Measurements from ENCODE around the gene CDT1.
"Not testable (repeated sequence)": the region's sequence is repeated elsewhere in the genome, so short reads cannot be mapped to it uniquely, and the experiment has no call there.

The CDT1 gene

GRCh38 chr16:88820385-88821025 lies 16.9 kb downstream of the CDT1 start:
- Histone ChIP-seq H2BK120ac (ENCODE audit: low read depth, low read length) (no peak overlapping the region), H3K79me1 (ENCODE audit: low read length) (no peaks in the 10 kb centered on the region), H3K4ac (ENCODE audit: low read depth, low read length) (no peak overlapping the region), H3K4me3 (ENCODE audit: low read length) (no peak overlapping the region), H3K18ac (ENCODE audit: low read length) (no peak overlapping the region), H3K56ac (ENCODE audit: low read length) (no peak overlapping the region), H3K27me3 (ENCODE audit: insufficient read depth, low read length, poor library complexity) (no peaks in the 10 kb centered on the region), H4K5ac (ENCODE audit: low read length) (no peak overlapping the region), H3K36me3 (ENCODE audit: control insufficient read depth, insufficient read depth, low read length) (no peaks in the 10 kb centered on the region), H2BK5ac (ENCODE audit: low read length) (no peak overlapping the region), H3K9ac (ENCODE audit: low read length) (no peak overlapping the region), H3K79me2 (ENCODE audit: control insufficient read depth, insufficient read depth, low read length) (no peaks in the 10 kb centered on the region), H2BK15ac (replicated peaks; ENCODE audit: low read depth) (no peak overlapping the region), H2AK5ac (ENCODE audit: low read length) (no peak overlapping the region), H4K8ac (ENCODE audit: low read depth, low read length) (no peak overlapping the region), H3K4me1 (ENCODE audit: control insufficient read depth, low read depth, low read length) (no peaks in the 10 kb centered on the region), H3K4me2 (ENCODE audit: low read length) (no peak overlapping the region), H3K27ac (ENCODE audit: low read depth, low read length) (no peak overlapping the region), H3K23ac (ENCODE audit: low read length) (no peak overlapping the region)
- no CpG with 5 or more reads among the region's 20 CpGs for WGBS (ENCODE audit: extremely low coverage, insufficient coverage, low lambda C conversion rate)
- no peak for DNase-seq

- DNase-seq = no peak
- no peak overlapping the region for H3K9ac ChIP-seq (ENCODE audit: low read length)
- no peak overlapping the region for H2BK5ac ChIP-seq (ENCODE audit: low read length)
- H3K56ac ChIP-seq (ENCODE audit: low read length) = no peak overlapping the region
- no peak overlapping the region for H3K4me2 ChIP-seq (ENCODE audit: low read length)
- no peaks in the 10 kb centered on the region for H3K79me1 ChIP-seq (ENCODE audit: low read length)
- H3K4ac ChIP-seq (ENCODE audit: low read depth, low read length) = no peak overlapping the region
- H3K36me3 ChIP-seq (ENCODE audit: control insufficient read depth, insufficient read depth, low read length) = no peaks in the 10 kb centered on the region
- no peak overlapping the region for H4K5ac ChIP-seq (ENCODE audit: low read length)
- H2AK5ac ChIP-seq (ENCODE audit: low read length) = no peak overlapping the region
- no peaks in the 10 kb centered on the region for H3K27me3 ChIP-seq (ENCODE audit: insufficient read depth, low read length, poor library complexity)
- H3K4me3 ChIP-seq (ENCODE audit: low read length) = no peak overlapping the region
- no peaks in the 10 kb centered on the region for H3K4me1 ChIP-seq (ENCODE audit: control insufficient read depth, low read depth, low read length)
- H2BK120ac ChIP-seq (ENCODE audit: low read depth, low read length) = no peak overlapping the region
- no peak overlapping the region for H3K27ac ChIP-seq (ENCODE audit: low read depth, low read length)
- H2BK15ac ChIP-seq (replicated peaks; ENCODE audit: low read depth) = no peak overlapping the region
- no CpG with 5 or more reads among the region's 22 CpGs for WGBS (ENCODE audit: extremely low coverage, insufficient coverage, low lambda C conversion rate)
- no peak overlapping the region for H3K23ac ChIP-seq (ENCODE audit: low read length)
- no peaks in the 10 kb centered on the region for H3K79me2 ChIP-seq (ENCODE audit: control insufficient read depth, insufficient read depth, low read length)
- H4K8ac ChIP-seq (ENCODE audit: low read depth, low read length) = no peak overlapping the region
- H3K18ac ChIP-seq (ENCODE audit: low read length) = no peak overlapping the region
These were observed 17.7 kb downstream of the CDT1 start for GRCh38 chr16:88821168-88821850.

GRCh38 chr16:88822281-88823040 lies 18.9 kb downstream of the CDT1 start:
- Histone ChIP-seq H4K8ac (ENCODE audit: low read depth, low read length) (no peak overlapping the region), H2BK120ac (ENCODE audit: low read depth, low read length) (no peak overlapping the region), H2BK15ac (replicated peaks; ENCODE audit: low read depth) (no peak overlapping the region), H3K27ac (ENCODE audit: low read depth, low read length) (no peak overlapping the region), H3K4ac (ENCODE audit: low read depth, low read length) (no peak overlapping the region), H3K36me3 (ENCODE audit: control insufficient read depth, insufficient read depth, low read length) (no peaks in the 10 kb centered on the region), H3K79me1 (ENCODE audit: low read length) (no peaks in the 10 kb centered on the region), H3K79me2 (ENCODE audit: control insufficient read depth, insufficient read depth, low read length) (no peaks in the 10 kb centered on the region), H3K56ac (ENCODE audit: low read length) (no peak overlapping the region), H3K4me1 (ENCODE audit: control insufficient read depth, low read depth, low read length) (no peaks in the 10 kb centered on the region), H3K23ac (ENCODE audit: low read length) (no peak overlapping the region), H3K4me3 (ENCODE audit: low read length) (no peak overlapping the region), H3K9ac (ENCODE audit: low read length) (no peak overlapping the region), H2AK5ac (ENCODE audit: low read length) (no peak overlapping the region), H4K5ac (ENCODE audit: low read length) (no peak overlapping the region), H3K27me3 (ENCODE audit: insufficient read depth, low read length, poor library complexity) (no peaks in the 10 kb centered on the region), H2BK5ac (ENCODE audit: low read length) (no peak overlapping the region), H3K18ac (ENCODE audit: low read length) (no peak overlapping the region), H3K4me2 (ENCODE audit: low read length) (no peak overlapping the region)
- no CpG with 5 or more reads among the region's 24 CpGs for WGBS (ENCODE audit: extremely low coverage, insufficient coverage, low lambda C conversion rate)
- DNase-seq = no peak

GRCh38 chr16:88823646-88824045 lies 20.1 kb downstream of the CDT1 start:
- not testable (repeated sequence) for H3K4me1 ChIP-seq (ENCODE audit: control insufficient read depth, low read depth, low read length); H3K18ac ChIP-seq (ENCODE audit: low read length); H3K79me1 ChIP-seq (ENCODE audit: low read length); H3K27me3 ChIP-seq (ENCODE audit: insufficient read depth, low read length, poor library complexity); H3K56ac ChIP-seq (ENCODE audit: low read length); H3K27ac ChIP-seq (ENCODE audit: low read depth, low read length); H2BK5ac ChIP-seq (ENCODE audit: low read length); DNase-seq; H3K4me3 ChIP-seq (ENCODE audit: low read length); H3K4me2 ChIP-seq (ENCODE audit: low read length); H3K4ac ChIP-seq (ENCODE audit: low read depth, low read length); H3K79me2 ChIP-seq (ENCODE audit: control insufficient read depth, insufficient read depth, low read length); H2BK15ac ChIP-seq (replicated peaks; ENCODE audit: low read depth); H4K5ac ChIP-seq (ENCODE audit: low read length); H2AK5ac ChIP-seq (ENCODE audit: low read length); H3K9ac ChIP-seq (ENCODE audit: low read length); H3K23ac ChIP-seq (ENCODE audit: low read length); H2BK120ac ChIP-seq (ENCODE audit: low read depth, low read length); H3K36me3 ChIP-seq (ENCODE audit: control insufficient read depth, insufficient read depth, low read length); H4K8ac ChIP-seq (ENCODE audit: low read depth, low read length)
- WGBS (ENCODE audit: extremely low coverage, insufficient coverage, low lambda C conversion rate) = no CpG with 5 or more reads among the region's 31 CpGs

GRCh38 chr16:88824256-88825077 lies 20.9 kb downstream of the CDT1 start:
- Histone ChIP-seq H3K56ac (ENCODE audit: low read length) (no peak overlapping the region), H3K27me3 (ENCODE audit: insufficient read depth, low read length, poor library complexity) (no peaks in the 10 kb centered on the region), H3K4me2 (ENCODE audit: low read length) (no peak overlapping the region), H3K79me2 (ENCODE audit: control insufficient read depth, insufficient read depth, low read length) (no peaks in the 10 kb centered on the region), H4K5ac (ENCODE audit: low read length) (no peak overlapping the region), H3K79me1 (ENCODE audit: low read length) (no peaks in the 10 kb centered on the region), H4K8ac (ENCODE audit: low read depth, low read length) (no peak overlapping the region), H3K4me1 (ENCODE audit: control insufficient read depth, low read depth, low read length) (no peaks in the 10 kb centered on the region), H3K27ac (ENCODE audit: low read depth, low read length) (no peak overlapping the region), H3K4ac (ENCODE audit: low read depth, low read length) (no peak overlapping the region), H3K18ac (ENCODE audit: low read length) (no peak overlapping the region), H2AK5ac (ENCODE audit: low read length) (no peak overlapping the region), H3K9ac (ENCODE audit: low read length) (no peak overlapping the region), H2BK5ac (ENCODE audit: low read length) (no peak overlapping the region), H2BK15ac (replicated peaks; ENCODE audit: low read depth) (no peak overlapping the region), H2BK120ac (ENCODE audit: low read depth, low read length) (no peak overlapping the region), H3K23ac (ENCODE audit: low read length) (no peak overlapping the region), H3K36me3 (ENCODE audit: control insufficient read depth, insufficient read depth, low read length) (no peaks in the 10 kb centered on the region), H3K4me3 (ENCODE audit: low read length) (no peak overlapping the region)
- DNase-seq = no peak
- no CpG with 5 or more reads among the region's 33 CpGs for WGBS (ENCODE audit: extremely low coverage, insufficient coverage, low lambda C conversion rate)
